Measurements from ENCODE around the gene DAP3.

Gene DAP3

DNA sequence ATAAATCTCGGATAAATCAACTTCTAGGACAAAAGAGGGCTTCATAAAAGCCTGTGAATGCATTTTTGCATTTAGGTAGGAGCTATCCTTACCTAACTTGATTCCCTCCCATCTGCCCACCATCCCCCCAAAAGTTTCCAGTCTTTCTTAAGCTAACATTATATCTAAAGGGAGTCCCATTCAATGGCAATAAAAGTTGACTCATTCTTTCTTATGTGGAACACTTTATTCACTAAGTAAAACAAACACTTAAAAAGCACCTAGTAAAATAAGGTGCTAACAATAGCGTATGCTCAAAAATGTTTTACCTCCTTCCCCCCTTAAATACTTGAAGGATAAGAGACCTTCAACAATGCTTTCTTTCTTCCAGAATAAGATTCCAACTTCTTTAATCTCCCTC is 84.3 kb downstream of the DAP3 start:
- DNase-seq (ENCODE audit: low read depth in 3 of 3): no peak

DNA sequence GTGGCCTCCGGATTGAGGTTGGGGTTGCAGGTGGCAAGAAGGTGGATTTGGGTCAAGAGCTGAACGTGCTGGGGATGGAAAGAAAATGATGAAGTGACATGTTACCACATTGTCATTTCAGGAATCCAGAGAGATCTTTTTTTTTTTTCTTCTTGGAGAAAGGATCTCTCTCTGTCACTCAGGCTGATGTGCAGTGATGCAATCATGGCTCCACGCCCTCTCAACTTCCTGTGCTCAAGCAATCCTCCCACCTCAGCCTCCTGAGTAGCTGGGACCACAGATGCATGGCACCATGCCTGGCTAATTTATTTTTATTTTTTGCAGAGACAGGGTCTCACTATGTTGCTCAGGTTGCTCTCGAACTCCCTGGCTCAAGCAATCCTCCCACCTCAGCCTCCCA is 87.5 kb downstream of the DAP3 start:
- no peak for DNase-seq (ENCODE audit: low read depth in 3 of 3)

DNA sequence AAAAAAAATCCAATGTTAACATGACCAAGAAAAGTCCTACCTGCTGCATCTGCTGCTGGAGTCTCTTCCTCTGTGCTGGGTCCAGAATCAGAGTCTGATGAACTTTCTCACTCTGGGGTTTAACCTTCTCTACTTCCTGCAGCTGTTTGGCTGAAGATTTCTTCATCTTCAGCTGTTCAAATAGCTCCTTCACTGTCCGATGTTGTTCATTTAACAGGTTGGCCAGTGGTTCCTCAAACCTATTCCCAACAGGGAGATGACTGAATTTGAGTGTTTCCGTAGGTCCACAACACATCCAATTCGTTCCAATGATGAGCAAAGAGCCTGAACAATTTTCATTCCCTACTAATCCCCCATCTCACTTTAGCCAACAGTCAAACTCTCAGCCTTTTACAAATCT is 88.7 kb downstream of the DAP3 start:
- no peak for DNase-seq (ENCODE audit: low read depth in 3 of 3)

Measured in stimulated activated CD4-positive, alpha-beta T cell treated with anti-CD3 and anti-CD28 coated beads, TNF-alpha, amount 100 ng/mL, for 48 hours (primary cell).